HL-60 (cell line): ENCODE data around the gene UFSP1.

ENCODE experiments used
- DNase-seq, 2 experiments: peaks; one replicate each; pipeline ENCODE4 v3.0.0-alpha.2; 2010 to 2020; ENCODE audit warnings: low read depth in 1 of 2, low spot score in 1 of 2
- H3K27ac ChIP-seq: fragments of 250-450 bp; sonication (Bioruptor Pico); replicated peaks from 2 replicates; pipeline ENCODE4 v1.5.1; 2020; ENCODE audit warnings: mild to moderate bottlenecking, moderate library complexity
- H3K27me3 ChIP-seq: fragments of 250-450 bp; sonication (Bioruptor Pico); 2 replicates; pipeline ENCODE4 v1.5.1; 2021; ENCODE audit warnings: mild to moderate bottlenecking, moderate library complexity; ENCODE audit not compliant: insufficient read depth, poor library complexity, severe bottlenecking
- H3K4me3 ChIP-seq: replicated peaks from 2 replicates; pipeline ENCODE4 v1.5.1; 2011; ENCODE audit warnings: mild to moderate bottlenecking, control low read depth, low read length; ENCODE audit not compliant: insufficient read depth
- GABPA ChIP-seq: IDR thresholded peaks from 2 replicates; pipeline ENCODE4 v1.6.1; 2012; ENCODE audit warnings: low read depth
- POLR2AphosphoS5 ChIP-seq: IDR thresholded peaks from 2 replicates; pipeline ENCODE4 v1.6.1; 2012; ENCODE audit warnings: low read depth
- SPI1 ChIP-seq: IDR thresholded peaks from 2 replicates; pipeline ENCODE4 v1.6.1; 2012; ENCODE audit warnings: low read depth, mild to moderate bottlenecking, borderline replicate concordance
- TF ChIP-seq, protein P1 (sequence below): IDR thresholded peaks from one replicate; pipeline ENCODE4 v1.5.1; 2011; ENCODE audit warnings: low read length, control low read depth, inconsistent platforms; ENCODE audit not compliant: insufficient read depth
- TF ChIP-seq, protein P2 (sequence below): IDR thresholded peaks from 2 replicates; pipeline ENCODE4 v1.6.1; 2012; ENCODE audit warnings: low read depth; ENCODE audit not compliant: insufficient replicate concordance

The UFSP1 gene

DNA sequence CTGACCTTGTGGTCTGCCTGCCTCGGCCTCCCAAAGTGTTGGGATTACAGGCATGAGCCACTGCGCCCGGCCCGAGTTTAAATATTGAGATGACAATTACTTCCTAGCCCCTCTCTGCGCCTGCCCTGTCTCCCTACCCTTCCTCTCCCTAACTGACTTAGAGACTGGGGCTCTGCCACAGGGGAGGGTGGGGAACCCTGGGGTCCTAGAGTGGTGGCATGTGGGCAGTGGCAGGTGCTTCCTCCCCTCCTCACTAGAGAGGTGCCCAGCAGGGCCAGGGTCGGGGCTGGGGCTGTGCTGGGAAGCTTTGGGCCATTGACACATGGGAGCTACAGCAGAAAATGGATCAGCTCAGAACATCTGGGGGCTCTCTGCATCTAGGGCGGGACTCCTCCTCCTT, 13.1 kb upstream of the UFSP1 start:
- DNase-seq = no peak
- no peak overlapping the region for H3K27ac ChIP-seq
- TF ChIP-seq, protein P1, sequence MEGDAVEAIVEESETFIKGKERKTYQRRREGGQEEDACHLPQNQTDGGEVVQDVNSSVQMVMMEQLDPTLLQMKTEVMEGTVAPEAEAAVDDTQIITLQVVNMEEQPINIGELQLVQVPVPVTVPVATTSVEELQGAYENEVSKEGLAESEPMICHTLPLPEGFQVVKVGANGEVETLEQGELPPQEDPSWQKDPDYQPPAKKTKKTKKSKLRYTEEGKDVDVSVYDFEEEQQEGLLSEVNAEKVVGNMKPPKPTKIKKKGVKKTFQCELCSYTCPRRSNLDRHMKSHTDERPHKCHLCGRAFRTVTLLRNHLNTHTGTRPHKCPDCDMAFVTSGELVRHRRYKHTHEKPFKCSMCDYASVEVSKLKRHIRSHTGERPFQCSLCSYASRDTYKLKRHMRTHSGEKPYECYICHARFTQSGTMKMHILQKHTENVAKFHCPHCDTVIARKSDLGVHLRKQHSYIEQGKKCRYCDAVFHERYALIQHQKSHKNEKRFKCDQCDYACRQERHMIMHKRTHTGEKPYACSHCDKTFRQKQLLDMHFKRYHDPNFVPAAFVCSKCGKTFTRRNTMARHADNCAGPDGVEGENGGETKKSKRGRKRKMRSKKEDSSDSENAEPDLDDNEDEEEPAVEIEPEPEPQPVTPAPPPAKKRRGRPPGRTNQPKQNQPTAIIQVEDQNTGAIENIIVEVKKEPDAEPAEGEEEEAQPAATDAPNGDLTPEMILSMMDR = no peak
- TF ChIP-seq POLR2AphosphoS5 = no peak
- TF ChIP-seq SPI1 = no peak
- no peak overlapping the region for H3K4me3 ChIP-seq
- peaks cover under 1% of the 10 kb centered on the region for H3K27me3 ChIP-seq

DNA sequence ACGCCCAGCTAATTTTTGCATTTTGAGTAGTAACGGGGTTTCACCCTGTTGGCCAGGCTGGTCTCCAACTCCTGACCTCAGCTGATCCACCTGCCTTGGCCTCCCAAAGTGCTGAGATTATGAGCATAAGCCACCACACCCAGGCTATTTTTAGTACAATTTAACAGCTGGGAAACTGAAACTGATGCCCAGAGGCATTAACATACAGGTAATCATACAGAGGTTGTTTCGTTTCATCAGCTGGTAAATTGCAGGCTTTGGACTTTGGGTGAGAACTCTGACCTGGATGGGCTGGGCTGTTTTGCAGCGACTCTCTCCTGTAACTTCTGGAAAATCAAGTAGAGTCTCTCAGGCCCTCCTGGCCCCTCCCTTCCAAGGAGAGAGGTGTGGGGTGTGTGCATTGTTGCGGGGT, 12.4 kb upstream of the UFSP1 start:
- Histone ChIP-seq H3K27me3 (peaks cover 5% of the 10 kb centered on the region), H3K27ac (no peak overlapping the region), H3K4me3 (no peak overlapping the region)
- DNase-seq = no peak
- no peak for TF ChIP-seq POLR2AphosphoS5

DNA sequence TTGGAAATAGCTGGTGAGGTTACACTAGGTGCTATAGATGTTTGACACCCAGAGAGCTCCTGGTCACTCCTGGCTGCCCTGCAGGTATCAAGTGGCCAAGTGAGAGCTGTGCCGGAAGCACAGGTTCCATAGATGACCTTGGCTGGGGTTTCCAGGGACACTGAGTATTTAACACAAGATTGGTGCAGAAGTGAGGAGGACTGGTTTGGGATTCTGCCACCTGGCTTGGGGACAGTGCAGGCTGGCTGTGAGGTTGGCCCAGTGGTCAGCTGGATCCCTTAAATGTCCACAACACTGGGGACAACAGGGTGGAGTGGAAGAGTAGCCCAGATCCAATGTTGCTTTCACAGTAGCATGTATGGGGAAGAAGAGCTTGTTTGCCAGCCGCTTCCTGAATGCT, 11.5 kb upstream of the UFSP1 start:
- no peak overlapping the region for H3K4me3 ChIP-seq
- no peak for DNase-seq
- TF ChIP-seq GABPA = no peak
- TF ChIP-seq, protein P1 = no peak
- TF ChIP-seq SPI1 = no peak
- TF ChIP-seq POLR2AphosphoS5 = no peak
- TF ChIP-seq, protein P2, sequence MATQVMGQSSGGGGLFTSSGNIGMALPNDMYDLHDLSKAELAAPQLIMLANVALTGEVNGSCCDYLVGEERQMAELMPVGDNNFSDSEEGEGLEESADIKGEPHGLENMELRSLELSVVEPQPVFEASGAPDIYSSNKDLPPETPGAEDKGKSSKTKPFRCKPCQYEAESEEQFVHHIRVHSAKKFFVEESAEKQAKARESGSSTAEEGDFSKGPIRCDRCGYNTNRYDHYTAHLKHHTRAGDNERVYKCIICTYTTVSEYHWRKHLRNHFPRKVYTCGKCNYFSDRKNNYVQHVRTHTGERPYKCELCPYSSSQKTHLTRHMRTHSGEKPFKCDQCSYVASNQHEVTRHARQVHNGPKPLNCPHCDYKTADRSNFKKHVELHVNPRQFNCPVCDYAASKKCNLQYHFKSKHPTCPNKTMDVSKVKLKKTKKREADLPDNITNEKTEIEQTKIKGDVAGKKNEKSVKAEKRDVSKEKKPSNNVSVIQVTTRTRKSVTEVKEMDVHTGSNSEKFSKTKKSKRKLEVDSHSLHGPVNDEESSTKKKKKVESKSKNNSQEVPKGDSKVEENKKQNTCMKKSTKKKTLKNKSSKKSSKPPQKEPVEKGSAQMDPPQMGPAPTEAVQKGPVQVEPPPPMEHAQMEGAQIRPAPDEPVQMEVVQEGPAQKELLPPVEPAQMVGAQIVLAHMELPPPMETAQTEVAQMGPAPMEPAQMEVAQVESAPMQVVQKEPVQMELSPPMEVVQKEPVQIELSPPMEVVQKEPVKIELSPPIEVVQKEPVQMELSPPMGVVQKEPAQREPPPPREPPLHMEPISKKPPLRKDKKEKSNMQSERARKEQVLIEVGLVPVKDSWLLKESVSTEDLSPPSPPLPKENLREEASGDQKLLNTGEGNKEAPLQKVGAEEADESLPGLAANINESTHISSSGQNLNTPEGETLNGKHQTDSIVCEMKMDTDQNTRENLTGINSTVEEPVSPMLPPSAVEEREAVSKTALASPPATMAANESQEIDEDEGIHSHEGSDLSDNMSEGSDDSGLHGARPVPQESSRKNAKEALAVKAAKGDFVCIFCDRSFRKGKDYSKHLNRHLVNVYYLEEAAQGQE = no peak
- no peak overlapping the region for H3K27ac ChIP-seq
- H3K27me3 ChIP-seq = peaks cover 12% of the 10 kb centered on the region

DNA sequence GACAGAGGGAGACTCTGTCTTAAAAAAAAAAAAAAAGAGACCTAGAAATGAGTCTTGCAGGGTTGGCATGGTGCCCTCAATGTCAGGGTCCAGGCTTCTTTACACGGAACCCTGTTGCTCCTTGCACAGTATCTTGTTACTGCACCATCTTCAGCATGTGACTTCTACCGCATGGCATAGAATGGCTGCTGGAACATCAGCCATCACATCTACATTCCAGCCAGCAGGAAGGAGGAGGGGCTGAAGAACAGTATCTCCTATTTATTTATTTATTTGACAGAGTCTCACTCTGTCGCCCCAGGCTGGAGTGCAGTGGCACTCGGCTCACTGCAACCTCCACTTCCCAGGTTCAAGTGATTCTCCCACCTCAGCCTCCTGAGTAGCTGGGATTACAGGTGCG, 9.9 kb upstream of the UFSP1 start:
- Histone ChIP-seq H3K4me3 (no peak overlapping the region), H3K27me3 (peaks cover 25% of the 10 kb centered on the region), H3K27ac (no peak overlapping the region)
- TF ChIP-seq, protein P1 = no peak
- no peak for TF ChIP-seq POLR2AphosphoS5
- no peak for TF ChIP-seq GABPA
- TF ChIP-seq SPI1 = no peak
- TF ChIP-seq, protein P2 = no peak
- no peak for DNase-seq
